ENCODE results near the gene VILL. TPM values are rescaled to one million over a fixed set of nuclear protein-coding genes. Genes with fewer than 3 reads are reported as not detected.
"Not testable (repeated sequence)": the region's sequence is repeated elsewhere in the genome, so short reads cannot be mapped to it uniquely, and the experiment has no call there.

The VILL gene
- total RNA-seq, 1 experiment from 2014 or later, result 1.2 TPM

DNA sequence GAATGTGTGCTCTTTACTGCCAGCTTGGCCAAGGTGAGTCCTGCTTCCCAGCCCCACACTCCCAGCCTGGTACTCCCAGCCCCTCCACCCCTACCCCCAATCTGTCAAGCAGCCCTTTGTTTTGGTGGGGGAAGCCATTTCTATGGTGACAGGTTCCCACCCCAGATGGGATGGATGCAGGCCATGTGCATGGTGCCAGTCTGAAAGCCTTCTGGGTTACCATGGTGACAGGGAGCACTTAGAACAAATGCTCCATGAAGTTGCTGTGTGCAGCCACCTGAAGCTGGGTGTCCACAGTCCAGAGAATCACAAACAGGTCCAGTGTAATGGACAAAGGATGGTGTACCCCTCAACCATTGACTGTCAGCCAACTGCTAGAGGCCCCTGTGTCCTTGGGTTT is 19.1 kb upstream of the VILL start:
- Histone ChIP-seq H3K9me2 (ENCODE audit: insufficient read depth) (no peaks in the 10 kb centered on the region), H3K79me2 (ENCODE audit: insufficient read depth, low read length) (no peaks in the 10 kb centered on the region), H3K27me3 (ENCODE audit: insufficient read depth, low read length) (no peaks in the 10 kb centered on the region), H3K9ac (ENCODE audit: low read length) (no peak overlapping the region), H3K27ac (ENCODE audit: low read depth, low read length) (no peak overlapping the region), H3K4me3 (replicated peaks in 1 of 2; ENCODE audit: low read depth in 1 of 2, low read length in 2 of 2) (no peak overlapping the region), H3K4me1 (ENCODE audit: control insufficient read depth in 1 of 2, insufficient read depth in 2 of 2, low read length in 2 of 2) (no peaks in the 10 kb centered on the region), H3K9me3 (ENCODE audit: control insufficient read depth in 1 of 2, insufficient read depth in 1 of 2, low read depth in 1 of 2, low read length in 2 of 2) (no peaks in the 10 kb centered on the region), H3K36me3 (ENCODE audit: control insufficient read depth in 1 of 2, insufficient read depth in 2 of 2, low read length in 2 of 2) (peaks cover 2 to 4% of the 10 kb centered on the region in 2 experiments; a peak in 2 of 4 replicates), H3K4me2 (ENCODE audit: low read length) (no peak overlapping the region), H2AFZ (ENCODE audit: low read depth, low read length, poor library complexity, severe bottlenecking) (no peak overlapping the region), H4K20me1 (ENCODE audit: insufficient read depth) (0 out of 2 replicates have a peak, but pooled peaks cover 5% of the 10 kb centered on the region)
- ATAC-seq (no peak), DNase-seq (ENCODE audit: low read depth, low spot score) (no peak)
- CTCF ChIA-PET, result interaction anchor here (1.4 kb wide), 1 partner anchor 25 kb away, joined by 3 read pairs; no protein-coding TSS in a partner anchor
- BruUV-seq (replicated peaks), result no TSS peak
- intact Hi-C loops (cut with micrococcal nuclease), result loop anchor here (5.0 to 10.0 kb wide), 3 partner anchors 143 to 539 kb away; partner anchors contain the start of gene XYLB
- TF ChIP-seq, protein P1, sequence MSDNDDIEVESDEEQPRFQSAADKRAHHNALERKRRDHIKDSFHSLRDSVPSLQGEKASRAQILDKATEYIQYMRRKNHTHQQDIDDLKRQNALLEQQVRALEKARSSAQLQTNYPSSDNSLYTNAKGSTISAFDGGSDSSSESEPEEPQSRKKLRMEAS (IDR thresholded peaks at IDR 0.05), result no peak
- TF ChIP-seq YY1 (IDR thresholded peaks at IDR 0.05; ENCODE audit: extremely low read depth, insufficient replicate concordance, low read depth, low read length) (no peak), RAD21 (IDR thresholded peaks at IDR 0.05; ENCODE audit: low read depth) (no peak), SRF (IDR thresholded peaks at IDR 0.05; ENCODE audit: low read depth) (no peak), EGR1 (IDR thresholded peaks at IDR 0.05; ENCODE audit: low read depth) (no peak), EZH2 (IDR thresholded peaks at IDR 0.05) (no peak), ZNF274 (IDR thresholded peaks at IDR 0.05; ENCODE audit: low read depth, low read length) (no peak), ELF1 (IDR thresholded peaks at IDR 0.05; ENCODE audit: borderline replicate concordance, low read depth) (no peak)
- TF ChIP-seq, protein P2, sequence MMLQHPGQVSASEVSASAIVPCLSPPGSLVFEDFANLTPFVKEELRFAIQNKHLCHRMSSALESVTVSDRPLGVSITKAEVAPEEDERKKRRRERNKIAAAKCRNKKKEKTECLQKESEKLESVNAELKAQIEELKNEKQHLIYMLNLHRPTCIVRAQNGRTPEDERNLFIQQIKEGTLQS (IDR thresholded peaks at IDR 0.05), result no peak
- TF ChIP-seq, protein P3, sequence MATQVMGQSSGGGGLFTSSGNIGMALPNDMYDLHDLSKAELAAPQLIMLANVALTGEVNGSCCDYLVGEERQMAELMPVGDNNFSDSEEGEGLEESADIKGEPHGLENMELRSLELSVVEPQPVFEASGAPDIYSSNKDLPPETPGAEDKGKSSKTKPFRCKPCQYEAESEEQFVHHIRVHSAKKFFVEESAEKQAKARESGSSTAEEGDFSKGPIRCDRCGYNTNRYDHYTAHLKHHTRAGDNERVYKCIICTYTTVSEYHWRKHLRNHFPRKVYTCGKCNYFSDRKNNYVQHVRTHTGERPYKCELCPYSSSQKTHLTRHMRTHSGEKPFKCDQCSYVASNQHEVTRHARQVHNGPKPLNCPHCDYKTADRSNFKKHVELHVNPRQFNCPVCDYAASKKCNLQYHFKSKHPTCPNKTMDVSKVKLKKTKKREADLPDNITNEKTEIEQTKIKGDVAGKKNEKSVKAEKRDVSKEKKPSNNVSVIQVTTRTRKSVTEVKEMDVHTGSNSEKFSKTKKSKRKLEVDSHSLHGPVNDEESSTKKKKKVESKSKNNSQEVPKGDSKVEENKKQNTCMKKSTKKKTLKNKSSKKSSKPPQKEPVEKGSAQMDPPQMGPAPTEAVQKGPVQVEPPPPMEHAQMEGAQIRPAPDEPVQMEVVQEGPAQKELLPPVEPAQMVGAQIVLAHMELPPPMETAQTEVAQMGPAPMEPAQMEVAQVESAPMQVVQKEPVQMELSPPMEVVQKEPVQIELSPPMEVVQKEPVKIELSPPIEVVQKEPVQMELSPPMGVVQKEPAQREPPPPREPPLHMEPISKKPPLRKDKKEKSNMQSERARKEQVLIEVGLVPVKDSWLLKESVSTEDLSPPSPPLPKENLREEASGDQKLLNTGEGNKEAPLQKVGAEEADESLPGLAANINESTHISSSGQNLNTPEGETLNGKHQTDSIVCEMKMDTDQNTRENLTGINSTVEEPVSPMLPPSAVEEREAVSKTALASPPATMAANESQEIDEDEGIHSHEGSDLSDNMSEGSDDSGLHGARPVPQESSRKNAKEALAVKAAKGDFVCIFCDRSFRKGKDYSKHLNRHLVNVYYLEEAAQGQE (IDR thresholded peaks at IDR 0.05; ENCODE audit: low read depth), result no peak
- RAD21 ChIA-PET (ENCODE audit: low non-redundant PET in 1 of 2, low total read pairs in 2 of 2, uncharacterized antibody in 2 of 2, unreplicated experiment in 2 of 2), result no interaction called here
- POLR2A ChIA-PET, result no interaction called here

DNA sequence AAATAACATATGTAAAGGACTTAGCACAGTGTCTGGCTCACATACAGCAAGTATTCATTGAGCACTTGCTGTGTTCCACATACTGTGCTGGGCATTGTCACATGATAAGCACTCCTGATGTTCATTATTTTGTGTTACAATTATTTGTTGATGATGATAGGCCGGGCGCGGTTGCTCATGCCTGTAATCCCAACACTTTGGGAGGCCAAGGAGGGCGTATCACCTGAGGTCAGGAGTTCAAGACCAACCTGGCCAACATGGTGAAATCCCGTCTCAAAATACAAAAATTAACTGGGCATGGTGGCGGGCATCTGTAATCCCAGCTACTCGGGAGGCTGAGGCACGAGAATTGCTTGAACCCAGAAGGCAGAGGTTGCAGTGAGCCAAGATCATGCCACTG is 18.5 kb upstream of the VILL start:
- H3K4me2 ChIP-seq (ENCODE audit: low read length); H2AFZ ChIP-seq (ENCODE audit: low read depth, low read length, poor library complexity, severe bottlenecking); H3K27ac ChIP-seq (ENCODE audit: low read depth, low read length); H3K9ac ChIP-seq (ENCODE audit: low read length); H4K20me1 ChIP-seq (ENCODE audit: insufficient read depth); H3K4me3 ChIP-seq (replicated peaks in 1 of 2; ENCODE audit: low read depth in 1 of 2, low read length in 2 of 2); H3K9me2 ChIP-seq (ENCODE audit: insufficient read depth); H3K4me1 ChIP-seq (ENCODE audit: control insufficient read depth in 1 of 2, insufficient read depth in 2 of 2, low read length in 2 of 2); DNase-seq (ENCODE audit: low read depth, low spot score); H3K27me3 ChIP-seq (ENCODE audit: insufficient read depth, low read length); H3K9me3 ChIP-seq (ENCODE audit: control insufficient read depth in 1 of 2, insufficient read depth in 1 of 2, low read depth in 1 of 2, low read length in 2 of 2); ATAC-seq; POLR2A ChIA-PET; RAD21 ChIA-PET (ENCODE audit: low non-redundant PET in 1 of 2, low total read pairs in 2 of 2, uncharacterized antibody in 2 of 2, unreplicated experiment in 2 of 2); H3K36me3 ChIP-seq (ENCODE audit: control insufficient read depth in 1 of 2, insufficient read depth in 2 of 2, low read length in 2 of 2); BruUV-seq (replicated peaks); H3K79me2 ChIP-seq (ENCODE audit: insufficient read depth, low read length): not testable (repeated sequence)
- CTCF ChIA-PET, result interaction anchor here (1.4 kb wide), 1 partner anchor 25 kb away, joined by 3 read pairs; no protein-coding TSS in a partner anchor
- intact Hi-C loops (cut with micrococcal nuclease), result loop anchor here (5.0 to 10.0 kb wide), 3 partner anchors 143 to 540 kb away; partner anchors contain the start of gene XYLB
